Muscle layer of colon (tissue), 2 donors: ENCODE measurements around the gene TREML2.

Source experiments
- H3K27ac ChIP-seq: one replicate; pipeline ENCODE4 v1.7.0; 2013; ENCODE audit warnings: low read depth, mild to moderate bottlenecking, low read length, moderate library complexity
- H3K27me3 ChIP-seq, 2 donors: one replicate each; pipeline ENCODE4 v1.7.0; 2013; ENCODE audit warnings: low read length in 2 of 2, mild to moderate bottlenecking in 2 of 2; ENCODE audit not compliant: insufficient read depth in 2 of 2, control insufficient read depth in 1 of 2
- H3K36me3 ChIP-seq: one replicate; pipeline ENCODE4 v1.7.0; 2013; ENCODE audit warnings: mild to moderate bottlenecking, low read length; ENCODE audit not compliant: insufficient read depth
- H3K4me1 ChIP-seq: one replicate; pipeline ENCODE4 v1.7.0; 2013; ENCODE audit warnings: mild to moderate bottlenecking, low read length; ENCODE audit not compliant: insufficient read depth
- H3K4me3 ChIP-seq, 2 donors: one replicate each; pipeline ENCODE4 v1.7.0; 2013; ENCODE audit warnings: low read length in 2 of 2, low read depth in 1 of 2, mild to moderate bottlenecking in 1 of 2, moderate library complexity in 1 of 2
- H3K9ac ChIP-seq: one replicate; pipeline ENCODE4 v1.7.0; 2013; ENCODE audit warnings: low read length
- H3K9me3 ChIP-seq: one replicate; pipeline ENCODE4 v1.7.0; 2013; ENCODE audit warnings: mild to moderate bottlenecking, low read length
- donor health status: abdominal sarcoma.
- donor health status: Adenocarcinoma of cecum.

Gene TREML2

GRCh38 chr6:41228096-41228495 lies 27.1 kb upstream of the TREML2 start, which contains the start of gene TREML4:
Gene TREML4 (plus strand): TSS chr6:41228349. CDS start chr6:41228428, 79 bp downstream.
- H3K4me1 ChIP-seq = no peaks in the 10 kb centered on the region
- peaks cover 0 to 7% of the 10 kb centered on the region in 2 donors for H3K27me3 ChIP-seq
- H3K4me3 ChIP-seq = no peak within 1 kb of the TSS
- no peaks in the 10 kb centered on the region for H3K9me3 ChIP-seq
- H3K27ac ChIP-seq = no peak within 1 kb of the TSS
- H3K36me3 ChIP-seq = no peaks in the 10 kb centered on the region
- H3K9ac ChIP-seq = no peak within 1 kb of the TSS

- Histone ChIP-seq H3K9me3 (no peaks in the 10 kb centered on the region), H3K36me3 (no peaks in the 10 kb centered on the region), H3K4me3 (no peak overlapping the region), H3K9ac (no peak overlapping the region), H3K27me3 (peaks cover 0 to 7% of the 10 kb centered on the region in 2 donors), H3K27ac (no peak overlapping the region), H3K4me1 (no peaks in the 10 kb centered on the region)
These were observed 25.8 kb upstream of the TREML2 start for GRCh38 chr6:41226752-41227151.

- Histone ChIP-seq H3K27ac (no peak overlapping the region), H3K4me3 (no peak overlapping the region), H3K27me3 (peaks cover 0 to 7% of the 10 kb centered on the region in 2 donors), H3K9ac (no peak overlapping the region), H3K36me3 (no peaks in the 10 kb centered on the region), H3K9me3 (no peaks in the 10 kb centered on the region), H3K4me1 (no peaks in the 10 kb centered on the region)
These were observed 23.9 kb upstream of the TREML2 start for GRCh38 chr6:41224800-41225199.

GRCh38 chr6:41222513-41222912 lies 21.6 kb upstream of the TREML2 start:
- H3K9me3 ChIP-seq = no peaks in the 10 kb centered on the region
- no peaks in the 10 kb centered on the region for H3K36me3 ChIP-seq
- H3K9ac ChIP-seq = no peak overlapping the region
- no peak overlapping the region for H3K27ac ChIP-seq
- no peak overlapping the region for H3K4me3 ChIP-seq
- H3K27me3 ChIP-seq = no peaks in the 10 kb centered on the region
- H3K4me1 ChIP-seq = no peaks in the 10 kb centered on the region

- Histone ChIP-seq H3K36me3 (no peaks in the 10 kb centered on the region), H3K9me3 (no peaks in the 10 kb centered on the region), H3K9ac (no peak overlapping the region), H3K4me1 (no peaks in the 10 kb centered on the region), H3K27ac (no peak overlapping the region), H3K4me3 (no peak overlapping the region), H3K27me3 (no peaks in the 10 kb centered on the region)
These were observed 21.1 kb upstream of the TREML2 start for GRCh38 chr6:41222045-41222444.

GRCh38 chr6:41216616-41217015 lies 15.7 kb upstream of the TREML2 start:
- Histone ChIP-seq H3K9me3 (peaks cover 4% of the 10 kb centered on the region), H3K27me3 (no peaks in the 10 kb centered on the region), H3K4me3 (no peak overlapping the region), H3K4me1 (no peaks in the 10 kb centered on the region), H3K36me3 (no peaks in the 10 kb centered on the region), H3K9ac (no peak overlapping the region), H3K27ac (no peak overlapping the region)

- H3K27me3 ChIP-seq = no peaks in the 10 kb centered on the region
- H3K36me3 ChIP-seq = no peaks in the 10 kb centered on the region
- no peak overlapping the region for H3K27ac ChIP-seq
- H3K4me1 ChIP-seq = no peaks in the 10 kb centered on the region
- peaks cover 4% of the 10 kb centered on the region for H3K9me3 ChIP-seq
- H3K9ac ChIP-seq = no peak overlapping the region
- no peak overlapping the region for H3K4me3 ChIP-seq
These were observed 14.8 kb upstream of the TREML2 start for GRCh38 chr6:41215777-41216176.

- Histone ChIP-seq H3K27me3 (no peaks in the 10 kb centered on the region), H3K36me3 (no peaks in the 10 kb centered on the region), H3K4me1 (no peaks in the 10 kb centered on the region), H3K9ac (no peak overlapping the region), H3K27ac (no peak overlapping the region), H3K9me3 (peaks cover 4% of the 10 kb centered on the region), H3K4me3 (no peak overlapping the region)
These were observed 13.8 kb upstream of the TREML2 start for GRCh38 chr6:41214559-41215238.

GRCh38 chr6:41209547-41210320 lies 8.8 kb upstream of the TREML2 start:
- no peak overlapping the region for H3K4me3 ChIP-seq
- no peak overlapping the region for H3K9ac ChIP-seq
- no peak overlapping the region for H3K27ac ChIP-seq
- H3K4me1 ChIP-seq = no peaks in the 10 kb centered on the region
- H3K36me3 ChIP-seq = no peaks in the 10 kb centered on the region
- peaks cover 2% of the 10 kb centered on the region for H3K9me3 ChIP-seq
- H3K27me3 ChIP-seq = no peaks in the 10 kb centered on the region

GRCh38 chr6:41208439-41209106 lies 7.6 kb upstream of the TREML2 start:
- Histone ChIP-seq H3K27me3 (no peaks in the 10 kb centered on the region), H3K36me3 (no peaks in the 10 kb centered on the region), H3K4me1 (no peaks in the 10 kb centered on the region), H3K9ac (no peak overlapping the region), H3K4me3 (no peak overlapping the region), H3K9me3 (no peaks in the 10 kb centered on the region), H3K27ac (no peak overlapping the region)

- H3K4me3 ChIP-seq = no peak overlapping the region
- no peaks in the 10 kb centered on the region for H3K36me3 ChIP-seq
- H3K9me3 ChIP-seq = no peaks in the 10 kb centered on the region
- no peaks in the 10 kb centered on the region for H3K4me1 ChIP-seq
- no peaks in the 10 kb centered on the region for H3K27me3 ChIP-seq
- H3K9ac ChIP-seq = no peak overlapping the region
- H3K27ac ChIP-seq = no peak overlapping the region
These were observed 3.2 kb upstream of the TREML2 start for GRCh38 chr6:41204156-41204555.
